ENCODE measurements around the gene FOXN3. TPM values are rescaled to one million over a fixed set of nuclear protein-coding genes. Genes with fewer than 3 reads are reported as not detected.

Gene FOXN3
- total RNA-seq, 1 donor from 2014 or later, result 41.4 TPM

- TF ChIP-seq CTCF (conservative IDR thresholded peaks at IDR 0.05), result no peak
- DNase-seq (ENCODE audit: low read depth, low spot score), result no peak
- Mint-ChIP-seq H3K4me1 (peaks cover 11% of the 10 kb centered on the region), H3K4me3 (no peak overlapping the region), H3K36me3 (ENCODE audit: low read depth) (peaks cover 4% of the 10 kb centered on the region), H3K27me3 (ENCODE audit: low read depth) (no peaks in the 10 kb centered on the region), H3K9me3 (no peaks in the 10 kb centered on the region), H3K27ac (ENCODE audit: unreplicated experiment) (no peak overlapping the region)
These were observed 201.9 kb downstream of the FOXN3 start for GRCh38 chr14:89215114-89215513.

- Mint-ChIP-seq H3K27me3 (ENCODE audit: low read depth) (no peaks in the 10 kb centered on the region), H3K9me3 (no peaks in the 10 kb centered on the region), H3K27ac (ENCODE audit: unreplicated experiment) (no peak overlapping the region), H3K4me1 (peaks cover 11% of the 10 kb centered on the region), H3K4me3 (no peak overlapping the region), H3K36me3 (ENCODE audit: low read depth) (peaks cover 4% of the 10 kb centered on the region)
- DNase-seq (ENCODE audit: low read depth, low spot score), result no peak
- no peak for TF ChIP-seq CTCF (conservative IDR thresholded peaks at IDR 0.05)
These were observed 202.6 kb downstream of the FOXN3 start for GRCh38 chr14:89214221-89214965.

GRCh38 chr14:89212386-89213235 lies 204.4 kb downstream of the FOXN3 start:
- TF ChIP-seq CTCF (conservative IDR thresholded peaks at IDR 0.05), result no peak
- H3K9me3 Mint-ChIP-seq, result no peaks in the 10 kb centered on the region
- peaks cover 6% of the 10 kb centered on the region for H3K4me1 Mint-ChIP-seq
- peaks cover 4% of the 10 kb centered on the region for H3K36me3 Mint-ChIP-seq (ENCODE audit: low read depth)
- DNase-seq (ENCODE audit: low read depth, low spot score), result no peak
- no peaks in the 10 kb centered on the region for H3K27me3 Mint-ChIP-seq (ENCODE audit: low read depth)
- no peak overlapping the region for H3K4me3 Mint-ChIP-seq
- no peak overlapping the region for H3K27ac Mint-ChIP-seq (ENCODE audit: unreplicated experiment)

- no peak for TF ChIP-seq CTCF (conservative IDR thresholded peaks at IDR 0.05)
- no peak overlapping the region for H3K4me3 Mint-ChIP-seq
- H3K36me3 Mint-ChIP-seq (ENCODE audit: low read depth), result peaks cover 8% of the 10 kb centered on the region
- no peaks in the 10 kb centered on the region for H3K27me3 Mint-ChIP-seq (ENCODE audit: low read depth)
- no peak overlapping the region for H3K27ac Mint-ChIP-seq (ENCODE audit: unreplicated experiment)
- H3K4me1 Mint-ChIP-seq, result peaks cover 11% of the 10 kb centered on the region
- no peaks in the 10 kb centered on the region for H3K9me3 Mint-ChIP-seq
- no peak for DNase-seq (ENCODE audit: low read depth, low spot score)
These were observed 207.5 kb downstream of the FOXN3 start for GRCh38 chr14:89209558-89209957.

- TF ChIP-seq CTCF (conservative IDR thresholded peaks at IDR 0.05), result no peak
- no peak overlapping the region for H3K27ac Mint-ChIP-seq (ENCODE audit: unreplicated experiment)
These were observed 209.1 kb downstream of the FOXN3 start for GRCh38 chr14:89207925-89208328.

More at GRCh38 chr14:89207925-89208328, 209.1 kb downstream of the FOXN3 start:
- H3K4me1 Mint-ChIP-seq, result peaks cover 11% of the 10 kb centered on the region
- H3K9me3 Mint-ChIP-seq, result no peaks in the 10 kb centered on the region
- no peak overlapping the region for H3K4me3 Mint-ChIP-seq
- DNase-seq (ENCODE audit: low read depth, low spot score), result no peak
- H3K27me3 Mint-ChIP-seq (ENCODE audit: low read depth), result no peaks in the 10 kb centered on the region
- H3K36me3 Mint-ChIP-seq (ENCODE audit: low read depth), result peaks cover 8% of the 10 kb centered on the region

Data from neural crest cell (in vitro differentiated cells).